ENCODE results near the gene CIITA.

Gene CIITA

GRCh38 chr16:10849736-10850477 lies 27.1 kb upstream of the CIITA start:
- DNase-seq (ENCODE audit: low read depth in 1 of 2, low spot score in 1 of 2): no peak

GRCh38 chr16:10850478-10850850 lies 26.5 kb upstream of the CIITA start:
- DNase-seq (ENCODE audit: low read depth in 1 of 2, low spot score in 1 of 2): no peak

GRCh38 chr16:10851512-10851911 lies 25.5 kb upstream of the CIITA start:
- DNase-seq (ENCODE audit: low read depth in 1 of 2, low spot score in 1 of 2): no peak

- DNase-seq (ENCODE audit: low read depth in 1 of 2, low spot score in 1 of 2): no peak
These were observed 24.7 kb upstream of the CIITA start for GRCh38 chr16:10852286-10852685.

- DNase-seq (ENCODE audit: low read depth in 1 of 2, low spot score in 1 of 2): no peak
These were observed 24.1 kb upstream of the CIITA start for GRCh38 chr16:10852948-10853347.

GRCh38 chr16:10856042-10856441 lies 21.0 kb upstream of the CIITA start:
- DNase-seq (ENCODE audit: low read depth in 1 of 2, low spot score in 1 of 2): no peak

- no peak for DNase-seq (ENCODE audit: low read depth in 1 of 2, low spot score in 1 of 2)
These were observed 18.8 kb upstream of the CIITA start for GRCh38 chr16:10858203-10858602.

- no peak for DNase-seq (ENCODE audit: low read depth in 1 of 2, low spot score in 1 of 2)
These were observed 18.0 kb upstream of the CIITA start for GRCh38 chr16:10859020-10859419.

GRCh38 chr16:10859658-10860057 lies 17.3 kb upstream of the CIITA start:
- DNase-seq (ENCODE audit: low read depth in 1 of 2, low spot score in 1 of 2): no peak

GRCh38 chr16:10862438-10862837 lies 14.6 kb upstream of the CIITA start:
- DNase-seq (ENCODE audit: low read depth in 1 of 2, low spot score in 1 of 2): no peak

GRCh38 chr16:10865991-10866966 lies 10.7 kb upstream of the CIITA start:
- no peak for DNase-seq (ENCODE audit: low read depth in 1 of 2, low spot score in 1 of 2)

GRCh38 chr16:10867199-10867598 lies 9.8 kb upstream of the CIITA start:
- no peak for DNase-seq (ENCODE audit: low read depth in 1 of 2, low spot score in 1 of 2)

GRCh38 chr16:10868104-10868595 lies 8.9 kb upstream of the CIITA start:
- no peak for DNase-seq (ENCODE audit: low read depth in 1 of 2, low spot score in 1 of 2)

GRCh38 chr16:10868596-10869469 lies 8.2 kb upstream of the CIITA start:
- DNase-seq (ENCODE audit: low read depth in 1 of 2, low spot score in 1 of 2): no peak

- DNase-seq (ENCODE audit: low read depth in 1 of 2, low spot score in 1 of 2): no peak
These were observed 6.7 kb upstream of the CIITA start for GRCh38 chr16:10870137-10870776.

GRCh38 chr16:10870808-10871156 lies 6.2 kb upstream of the CIITA start:
- DNase-seq (ENCODE audit: low read depth in 1 of 2, low spot score in 1 of 2): no peak

- no peak for DNase-seq (ENCODE audit: low read depth in 1 of 2, low spot score in 1 of 2)
These were observed 5.6 kb upstream of the CIITA start for GRCh38 chr16:10871157-10871991.

GRCh38 chr16:10876315-10876714 lies 687 bp upstream of the CIITA start:
- DNase-seq (ENCODE audit: low read depth in 1 of 2, low spot score in 1 of 2): no peak

GRCh38 chr16:10877472-10877946 lies 507 bp downstream of the CIITA start:
- DNase-seq (ENCODE audit: low read depth in 1 of 2, low spot score in 1 of 2): no peak

GRCh38 chr16:10878328-10878643 lies 1.3 kb downstream of the CIITA start:
- no peak for DNase-seq (ENCODE audit: low read depth in 1 of 2, low spot score in 1 of 2)

Measured in activated T-helper 1 cell treated with anti-CD3 and anti-CD28 coated beads, Interleukin-2, amount 50 U/mL, for 16 hours (primary cell).